Duodenal mucosa (tissue), 2 donors: ENCODE measurements around the gene BRCA2.

ENCODE experiments used
- H3K27ac ChIP-seq: one replicate; pipeline ENCODE4 v1.7.0; 2013; ENCODE audit warnings: low read depth, low read length
- H3K27me3 ChIP-seq, 2 donors: one replicate each; pipeline ENCODE4 v1.7.0; 2013; ENCODE audit warnings: low read length in 2 of 2, control low read depth in 1 of 2; ENCODE audit not compliant: insufficient read depth in 2 of 2, control insufficient read depth in 1 of 2
- H3K36me3 ChIP-seq, 2 donors: one replicate each; pipeline ENCODE4 v1.7.0; 2013; ENCODE audit warnings: low read length in 2 of 2, control low read depth in 1 of 2; ENCODE audit not compliant: insufficient read depth in 2 of 2, control insufficient read depth in 1 of 2
- H3K4me1 ChIP-seq, 2 donors: one replicate each; pipeline ENCODE4 v1.7.0; 2013; ENCODE audit warnings: low read length in 2 of 2, control low read depth in 1 of 2; ENCODE audit not compliant: insufficient read depth in 2 of 2, control insufficient read depth in 1 of 2
- H3K4me3 ChIP-seq, 2 donors: one replicate each; pipeline ENCODE4 v1.7.0; 2013; ENCODE audit warnings: low read length in 2 of 2, low read depth in 1 of 2
- H3K9ac ChIP-seq, 2 donors: one replicate each; pipeline ENCODE4 v1.7.0; 2013; ENCODE audit warnings: low read length in 2 of 2, low read depth in 1 of 2
- H3K9me3 ChIP-seq, 2 donors: one replicate each; pipeline ENCODE4 v1.7.0; 2013; ENCODE audit warnings: low read length in 2 of 2, control low read depth in 1 of 2; ENCODE audit not compliant: control insufficient read depth in 1 of 2

Gene BRCA2

GRCh38 chr13:32309312-32310133, 5.8 kb upstream of the BRCA2 start:
- H3K27ac ChIP-seq, result no peak overlapping the region

GRCh38 chr13:32310134-32310706, 5.1 kb upstream of the BRCA2 start:
- H3K4me3 ChIP-seq, result peak overlapping the region; percentile 43 to 49
- H3K27me3 ChIP-seq, result no peaks in the 10 kb centered on the region
- H3K36me3 ChIP-seq, result no peaks in the 10 kb centered on the region
- H3K9ac ChIP-seq, result peak overlapping the region; percentile 5 to 44
- H3K27ac ChIP-seq, result no peak overlapping the region
- H3K4me1 ChIP-seq, result peaks cover 0 to 5% of the 10 kb centered on the region in 2 donors
- H3K9me3 ChIP-seq, result no peaks in the 10 kb centered on the region

More at GRCh38 chr13:32309312-32310133, 5.8 kb upstream of the BRCA2 start:
- peak overlapping the region; percentile 43 to 49 for H3K4me3 ChIP-seq
- no peaks in the 10 kb centered on the region for H3K4me1 ChIP-seq
- H3K27me3 ChIP-seq, result no peaks in the 10 kb centered on the region
- no peaks in the 10 kb centered on the region for H3K36me3 ChIP-seq
- peak overlapping the region; percentile 5 to 44 for H3K9ac ChIP-seq
- H3K9me3 ChIP-seq, result no peaks in the 10 kb centered on the region

- Histone ChIP-seq H3K4me1 (peaks cover 0 to 10% of the 10 kb centered on the region in 2 donors), H3K4me3 (no peak overlapping the region), H3K27me3 (no peaks in the 10 kb centered on the region), H3K9ac (no peak overlapping the region), H3K36me3 (no peaks in the 10 kb centered on the region), H3K9me3 (no peaks in the 10 kb centered on the region), H3K27ac (no peak overlapping the region)
Observed at GRCh38 chr13:32311188-32311897, 4.0 kb upstream of the BRCA2 start.

GRCh38 chr13:32314271-32315237, 754 bp upstream of the BRCA2 start:
- Histone ChIP-seq H3K36me3 (no peaks in the 10 kb centered on the region), H3K4me1 (peaks cover 0 to 13% of the 10 kb centered on the region in 2 donors), H3K4me3 (peak overlapping the region; percentile 82 to 99), H3K27me3 (no peaks in the 10 kb centered on the region), H3K9ac (peak overlapping the region; percentile 94 to 95), H3K27ac (peak overlapping the region; percentile 95), H3K9me3 (no peaks in the 10 kb centered on the region)

GRCh38 chr13:32316028-32316339, 676 bp downstream of the BRCA2 start:
- H3K4me1 ChIP-seq, result peaks cover 0 to 13% of the 10 kb centered on the region in 2 donors
- H3K4me3 ChIP-seq, result peak overlapping the region; percentile 82 to 99
- H3K9ac ChIP-seq, result peak overlapping the region; percentile 94 to 95
- H3K9me3 ChIP-seq, result no peaks in the 10 kb centered on the region
- peaks cover 0 to 3% of the 10 kb centered on the region in 2 donors for H3K36me3 ChIP-seq
- peak overlapping the region; percentile 22 for H3K27ac ChIP-seq
- H3K27me3 ChIP-seq, result no peaks in the 10 kb centered on the region

GRCh38 chr13:32316501-32316900, 1.2 kb downstream of the BRCA2 start:
- H3K27me3 ChIP-seq, result no peaks in the 10 kb centered on the region
- H3K4me1 ChIP-seq, result peaks cover 0 to 13% of the 10 kb centered on the region in 2 donors
- no peaks in the 10 kb centered on the region for H3K9me3 ChIP-seq
- peak overlapping the region; percentile 82 to 99 for H3K4me3 ChIP-seq
- peaks cover 0 to 3% of the 10 kb centered on the region in 2 donors for H3K36me3 ChIP-seq
- H3K27ac ChIP-seq, result peak overlapping the region; percentile 22
- H3K9ac ChIP-seq, result peak overlapping the region; percentile 94 to 95

- Histone ChIP-seq H3K27ac (no peak overlapping the region), H3K9ac (no peak overlapping the region), H3K36me3 (peaks cover 0 to 3% of the 10 kb centered on the region in 2 donors), H3K4me3 (no peak overlapping the region), H3K9me3 (no peaks in the 10 kb centered on the region), H3K4me1 (peaks cover 0 to 13% of the 10 kb centered on the region in 2 donors), H3K27me3 (no peaks in the 10 kb centered on the region)
Observed at GRCh38 chr13:32317716-32318465, 2.6 kb downstream of the BRCA2 start.

GRCh38 chr13:32320528-32320927, 5.2 kb downstream of the BRCA2 start:
- H3K27me3 ChIP-seq, result no peaks in the 10 kb centered on the region
- H3K9ac ChIP-seq, result no peak overlapping the region
- no peak overlapping the region for H3K4me3 ChIP-seq

GRCh38 chr13:32323912-32324311, 8.6 kb downstream of the BRCA2 start:
- Histone ChIP-seq H3K4me1 (no peaks in the 10 kb centered on the region), H3K27me3 (no peaks in the 10 kb centered on the region), H3K9me3 (no peaks in the 10 kb centered on the region), H3K27ac (no peak overlapping the region), H3K4me3 (no peak overlapping the region), H3K9ac (no peak overlapping the region), H3K36me3 (peaks cover 0 to 3% of the 10 kb centered on the region in 2 donors)

More at GRCh38 chr13:32320528-32320927, 5.2 kb downstream of the BRCA2 start:
- Histone ChIP-seq H3K9me3 (no peaks in the 10 kb centered on the region), H3K27ac (no peak overlapping the region), H3K36me3 (peaks cover 0 to 3% of the 10 kb centered on the region in 2 donors), H3K4me1 (peaks cover 0 to 8% of the 10 kb centered on the region in 2 donors)
